Globus pallidus (tissue), 1 donor: ENCODE measurements around the gene GBX2.

Experiments
- DNase-seq: peaks from one replicate; pipeline ENCODE4 v3.0.0-alpha.2; 2015; ENCODE audit warnings: low spot score

The GBX2 gene

GRCh38 chr2:236168110-236169080 lies at the start of gene GBX2:
TSS of gene GBX2 (minus strand) at chr2:236168386. CDS start at chr2:236167971, 415 bp downstream.
- peak; percentile 51 for DNase-seq

- DNase-seq = no peak
These were observed 49.7 kb upstream of the GBX2 start for GRCh38 chr2:236217926-236218325.

GRCh38 chr2:236216711-236217110 lies 48.5 kb upstream of the GBX2 start:
- no peak for DNase-seq

GRCh38 chr2:236215761-236216333 lies 47.7 kb upstream of the GBX2 start:
- DNase-seq = no peak

- DNase-seq = no peak
These were observed 47.0 kb upstream of the GBX2 start for GRCh38 chr2:236215196-236215595.

- DNase-seq = no peak
These were observed 46.3 kb upstream of the GBX2 start for GRCh38 chr2:236214376-236214995.

- no peak for DNase-seq
These were observed 43.1 kb upstream of the GBX2 start for GRCh38 chr2:236211296-236211695.

- no peak for DNase-seq
These were observed 42.4 kb upstream of the GBX2 start for GRCh38 chr2:236210536-236210935.

- DNase-seq = no peak
These were observed 41.8 kb upstream of the GBX2 start for GRCh38 chr2:236209996-236210395.

- no peak for DNase-seq
These were observed 41.3 kb upstream of the GBX2 start for GRCh38 chr2:236209535-236209934.

- no peak for DNase-seq
These were observed 40.1 kb upstream of the GBX2 start for GRCh38 chr2:236208019-236208926.

GRCh38 chr2:236207472-236207871 lies 39.3 kb upstream of the GBX2 start:
- no peak for DNase-seq

GRCh38 chr2:236205867-236206645 lies 37.9 kb upstream of the GBX2 start:
- DNase-seq = no peak

- no peak for DNase-seq
These were observed 36.8 kb upstream of the GBX2 start for GRCh38 chr2:236204953-236205352.

- DNase-seq = no peak
These were observed 32.2 kb upstream of the GBX2 start for GRCh38 chr2:236200378-236200777.

- DNase-seq = no peak
These were observed 28.2 kb upstream of the GBX2 start for GRCh38 chr2:236196366-236196765.

GRCh38 chr2:236195726-236196125 lies 27.5 kb upstream of the GBX2 start:
- DNase-seq = no peak

- DNase-seq = no peak
These were observed 26.6 kb upstream of the GBX2 start for GRCh38 chr2:236194786-236195185.

- DNase-seq = no peak
These were observed 24.8 kb upstream of the GBX2 start for GRCh38 chr2:236193026-236193425.

- no peak for DNase-seq
These were observed 22.5 kb upstream of the GBX2 start for GRCh38 chr2:236190674-236191073.

- no peak for DNase-seq
These were observed 16.5 kb upstream of the GBX2 start for GRCh38 chr2:236184701-236185100.
